ENCODE data around the gene HOXB5.

GRCh38 chr17:48564188-48565021 lies 29.2 kb downstream of the HOXB5 start:
- TF ChIP-seq CTCF (conservative IDR thresholded peaks at IDR 0.05; ENCODE audit: low read length) = no peak
- no peak for TF ChIP-seq EZH2phosphoT487 (IDR thresholded peaks at IDR 0.05; ENCODE audit: borderline replicate concordance)

All from Loucy (cell line).